ENCODE results near the gene GMCL2.

The GMCL2 gene

GRCh38 chr5:178192244-178192643, 5.1 kb upstream of the GMCL2 start:
- Mint-ChIP-seq H3K4me1 (ENCODE audit: low read depth) (peaks cover 12% of the 10 kb centered on the region), H3K27me3 (peaks cover 6% of the 10 kb centered on the region), H3K4me3 (no peak overlapping the region), H3K9me3 (no peaks in the 10 kb centered on the region), H3K36me3 (ENCODE audit: low read depth) (no peaks in the 10 kb centered on the region), H3K27ac (no peak overlapping the region)

- no peak overlapping the region for H3K27ac Mint-ChIP-seq
- peaks cover 6% of the 10 kb centered on the region for H3K27me3 Mint-ChIP-seq
- no peak overlapping the region for H3K4me3 Mint-ChIP-seq
- no peaks in the 10 kb centered on the region for H3K9me3 Mint-ChIP-seq
- no peaks in the 10 kb centered on the region for H3K36me3 Mint-ChIP-seq (ENCODE audit: low read depth)
- peaks cover 12% of the 10 kb centered on the region for H3K4me1 Mint-ChIP-seq (ENCODE audit: low read depth)
Observed at GRCh38 chr5:178191661-178192060, 4.5 kb upstream of the GMCL2 start.

DNA sequence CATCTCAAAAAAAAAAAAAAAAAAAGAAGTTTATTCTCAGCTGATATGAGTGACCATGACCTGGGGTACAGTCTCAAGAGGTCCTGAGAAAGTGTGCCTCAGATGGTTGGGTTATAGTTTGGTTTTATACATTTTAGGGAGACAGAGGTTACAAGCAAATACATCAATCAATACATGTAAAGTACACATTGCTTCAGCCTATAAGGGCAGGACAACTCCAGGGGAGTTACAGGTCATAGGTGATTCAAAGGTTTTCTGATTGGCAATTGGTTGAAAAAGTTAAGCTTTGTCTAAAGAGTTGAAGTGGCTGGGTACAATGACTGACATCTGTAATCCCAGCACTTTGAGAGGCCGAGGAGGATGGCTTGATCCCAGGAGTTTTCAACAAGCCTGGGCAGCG, 2.3 kb upstream of the GMCL2 start:
- Mint-ChIP-seq H3K27me3 (peaks cover 6% of the 10 kb centered on the region), H3K4me3 (no peak overlapping the region), H3K36me3 (ENCODE audit: low read depth) (no peaks in the 10 kb centered on the region), H3K4me1 (ENCODE audit: low read depth) (peaks cover 12% of the 10 kb centered on the region), H3K27ac (no peak overlapping the region), H3K9me3 (no peaks in the 10 kb centered on the region)

DNA sequence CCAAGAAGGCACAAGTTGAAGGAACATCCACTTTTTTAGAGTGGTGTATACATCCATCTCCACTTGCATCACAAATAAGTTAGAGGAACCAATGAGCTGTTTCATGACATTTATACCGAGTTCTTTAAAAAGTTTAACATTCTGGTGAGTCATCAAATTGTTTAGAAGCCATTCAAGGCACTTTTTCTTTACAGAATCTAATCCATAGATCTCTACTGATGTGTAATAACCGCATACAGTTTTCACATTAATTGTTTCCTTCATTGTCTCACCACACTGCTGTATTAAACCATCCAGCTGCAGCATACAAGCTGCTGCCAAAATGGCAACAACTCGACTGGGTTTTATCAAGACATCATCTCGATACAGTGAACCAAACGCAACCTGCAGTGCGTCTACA, 744 bp downstream of the GMCL2 start:
- peaks cover 7% of the 10 kb centered on the region for H3K4me1 Mint-ChIP-seq (ENCODE audit: low read depth)
- H3K4me3 Mint-ChIP-seq = no peak overlapping the region
- no peaks in the 10 kb centered on the region for H3K9me3 Mint-ChIP-seq
- no peak overlapping the region for H3K27ac Mint-ChIP-seq
- H3K27me3 Mint-ChIP-seq = no peaks in the 10 kb centered on the region
- H3K36me3 Mint-ChIP-seq (ENCODE audit: low read depth) = no peaks in the 10 kb centered on the region

DNA sequence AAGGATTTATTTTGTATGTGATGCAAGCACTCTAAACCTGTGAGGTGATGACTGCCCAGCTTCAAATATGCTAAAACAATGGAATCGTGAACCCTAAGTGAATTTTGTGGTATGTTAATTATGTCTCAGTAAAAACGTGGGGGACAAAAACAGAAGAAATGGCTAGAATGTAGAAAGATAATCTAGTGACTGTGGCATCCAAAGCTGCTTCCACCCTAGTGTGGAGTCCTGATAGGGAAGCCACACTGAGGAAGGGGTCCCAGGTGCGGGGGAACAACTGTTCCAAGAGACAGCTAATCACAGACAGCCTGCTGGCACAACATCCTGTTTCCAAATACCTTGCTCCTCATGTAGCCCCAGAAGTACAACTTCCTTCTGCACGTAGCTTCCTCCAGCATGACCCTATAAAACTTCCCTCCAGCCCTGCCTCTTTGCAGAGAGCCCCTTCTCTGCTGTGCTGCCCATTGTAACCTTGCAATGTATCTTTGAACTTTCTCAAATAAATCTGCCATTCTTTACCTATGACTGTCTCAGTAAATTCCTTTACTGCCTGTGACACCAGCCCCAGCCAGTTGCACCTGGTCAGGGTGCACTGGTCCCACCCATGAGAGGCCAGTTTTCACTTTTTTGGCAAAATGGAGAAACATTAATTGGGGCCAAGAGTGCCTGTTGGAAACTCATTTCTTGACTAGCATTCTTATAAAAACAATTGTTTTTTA, 4.9 kb downstream of the GMCL2 start:
- Mint-ChIP-seq H3K4me3 (no peak overlapping the region), H3K36me3 (ENCODE audit: low read depth) (no peaks in the 10 kb centered on the region), H3K9me3 (no peaks in the 10 kb centered on the region), H3K27ac (no peak overlapping the region), H3K4me1 (ENCODE audit: low read depth) (peaks cover 7% of the 10 kb centered on the region), H3K27me3 (peaks cover 3% of the 10 kb centered on the region)

GRCh38 chr5:178180141-178180863, 6.9 kb downstream of the GMCL2 start:
- H3K4me1 Mint-ChIP-seq (ENCODE audit: low read depth) = peaks cover 7% of the 10 kb centered on the region
- H3K27me3 Mint-ChIP-seq = peaks cover 3% of the 10 kb centered on the region
- no peak overlapping the region for H3K27ac Mint-ChIP-seq
- no peak overlapping the region for H3K4me3 Mint-ChIP-seq
- no peaks in the 10 kb centered on the region for H3K9me3 Mint-ChIP-seq
- no peaks in the 10 kb centered on the region for H3K36me3 Mint-ChIP-seq (ENCODE audit: low read depth)

GRCh38 chr5:178177569-178177968, 9.6 kb downstream of the GMCL2 start:
- Mint-ChIP-seq H3K4me3 (no peak overlapping the region), H3K27me3 (peaks cover 3% of the 10 kb centered on the region), H3K4me1 (ENCODE audit: low read depth) (peaks cover 7% of the 10 kb centered on the region), H3K36me3 (ENCODE audit: low read depth) (no peaks in the 10 kb centered on the region), H3K9me3 (no peaks in the 10 kb centered on the region), H3K27ac (no peak overlapping the region)

DNA sequence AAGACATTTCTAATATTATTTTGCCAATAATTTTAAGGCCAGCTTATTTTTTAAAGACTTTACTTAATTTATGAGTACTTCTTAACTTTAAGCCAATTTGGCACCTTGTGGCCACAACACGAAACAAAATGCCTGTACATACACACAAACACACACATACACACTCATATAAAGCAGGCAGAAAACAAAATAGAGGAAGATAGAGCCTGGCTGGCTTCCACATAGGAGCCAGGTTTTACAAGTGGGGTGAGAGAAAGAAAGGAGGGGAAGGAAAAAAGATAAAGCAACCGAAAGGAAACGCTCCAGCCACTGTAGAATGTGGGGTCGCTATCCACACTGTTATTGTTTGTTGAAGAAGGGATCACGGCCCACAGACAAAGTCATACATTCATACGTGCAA, 10.4 kb downstream of the GMCL2 start:
- no peaks in the 10 kb centered on the region for H3K36me3 Mint-ChIP-seq (ENCODE audit: low read depth)
- H3K4me3 Mint-ChIP-seq = no peak overlapping the region
- no peaks in the 10 kb centered on the region for H3K4me1 Mint-ChIP-seq (ENCODE audit: low read depth)

GRCh38 chr5:178174456-178174855, 12.7 kb downstream of the GMCL2 start:
- Mint-ChIP-seq H3K4me1 (ENCODE audit: low read depth) (no peaks in the 10 kb centered on the region), H3K27ac (no peak overlapping the region), H3K27me3 (no peaks in the 10 kb centered on the region), H3K9me3 (no peaks in the 10 kb centered on the region), H3K4me3 (no peak overlapping the region), H3K36me3 (ENCODE audit: low read depth) (no peaks in the 10 kb centered on the region)

More for the DNA sequence above, 10.4 kb downstream of the GMCL2 start:
- no peaks in the 10 kb centered on the region for H3K9me3 Mint-ChIP-seq
- peaks cover 3% of the 10 kb centered on the region for H3K27me3 Mint-ChIP-seq
- no peak overlapping the region for H3K27ac Mint-ChIP-seq

- no peaks in the 10 kb centered on the region for H3K36me3 Mint-ChIP-seq (ENCODE audit: low read depth)
- H3K27ac Mint-ChIP-seq = no peak overlapping the region
- no peaks in the 10 kb centered on the region for H3K27me3 Mint-ChIP-seq
- no peaks in the 10 kb centered on the region for H3K9me3 Mint-ChIP-seq
- H3K4me1 Mint-ChIP-seq (ENCODE audit: low read depth) = no peaks in the 10 kb centered on the region
- H3K4me3 Mint-ChIP-seq = no peak overlapping the region
Observed at GRCh38 chr5:178170455-178170854, 16.7 kb downstream of the GMCL2 start.

DNA sequence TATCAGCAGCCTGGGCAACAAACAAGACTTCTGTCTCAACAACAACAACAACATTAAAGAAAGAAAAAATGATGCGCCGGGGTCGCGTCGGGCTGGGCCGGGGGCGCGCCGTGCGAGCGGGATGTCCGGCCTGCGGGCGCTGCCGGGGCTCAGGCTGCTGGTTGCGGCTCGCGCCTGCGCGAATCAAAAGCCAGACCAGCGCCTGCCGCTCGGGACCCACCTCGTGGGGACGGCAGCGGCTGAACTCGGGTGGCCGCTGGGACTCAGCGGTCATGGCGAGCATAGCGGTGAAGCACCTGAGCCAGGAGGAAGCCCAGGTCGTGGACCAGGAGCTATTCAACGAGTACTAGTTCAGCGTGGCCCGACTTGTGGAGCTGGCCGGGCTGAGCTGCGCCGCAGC, 21.6 kb downstream of the GMCL2 start:
- Mint-ChIP-seq H3K4me3 (no peak overlapping the region), H3K4me1 (ENCODE audit: low read depth) (peaks cover 8% of the 10 kb centered on the region), H3K36me3 (ENCODE audit: low read depth) (no peaks in the 10 kb centered on the region), H3K27ac (no peak overlapping the region), H3K27me3 (peaks cover 6% of the 10 kb centered on the region), H3K9me3 (no peaks in the 10 kb centered on the region)

DNA sequence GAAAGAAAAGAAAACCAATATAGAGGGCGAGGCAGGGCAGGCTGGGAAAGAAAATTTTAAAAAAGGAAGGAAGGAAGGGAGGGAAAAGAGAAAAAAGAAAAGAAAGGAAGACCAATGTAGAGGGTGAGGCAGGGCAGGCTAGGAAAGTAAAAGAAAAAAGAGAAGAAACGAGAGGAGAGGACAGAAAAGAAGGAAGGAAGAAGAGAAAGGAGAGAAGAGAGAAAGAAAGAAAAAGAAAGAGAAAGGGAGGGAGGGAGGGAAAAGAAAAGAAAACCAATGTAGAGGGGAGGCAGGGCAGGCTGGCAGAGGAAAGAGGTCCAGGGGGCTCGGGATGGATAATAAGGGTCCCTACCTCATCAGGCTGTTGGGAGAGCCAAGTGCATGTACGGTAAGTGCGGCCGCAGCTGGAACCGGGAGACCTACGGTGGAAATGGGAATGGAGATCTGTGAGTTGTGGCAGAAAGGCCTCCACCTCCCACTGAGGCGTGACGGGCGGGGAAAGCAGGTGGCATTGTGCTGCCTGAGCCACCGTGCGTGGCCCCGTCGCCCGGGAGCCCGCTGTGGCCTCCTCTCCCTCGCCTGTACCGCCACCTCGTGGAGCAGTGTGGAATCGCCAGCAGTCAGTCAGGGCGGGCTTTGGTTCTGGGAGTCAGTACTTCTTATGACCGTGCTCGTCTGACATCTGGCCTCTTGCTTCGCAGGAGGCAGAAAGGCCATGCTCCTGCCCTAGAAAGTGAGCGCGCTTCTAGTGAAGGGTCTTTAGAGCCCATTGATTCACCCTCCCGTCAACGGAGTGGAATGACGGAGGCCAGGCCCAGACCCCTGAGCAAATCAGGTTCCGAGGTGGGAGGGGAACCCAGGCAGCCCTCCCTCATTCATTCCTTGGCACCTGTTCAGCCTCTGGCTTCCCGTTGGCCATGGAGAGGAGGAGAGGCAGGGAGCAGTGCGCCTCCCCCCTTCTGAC, 23.1 kb downstream of the GMCL2 start:
- H3K36me3 Mint-ChIP-seq (ENCODE audit: low read depth) = no peaks in the 10 kb centered on the region
- H3K9me3 Mint-ChIP-seq = no peaks in the 10 kb centered on the region
- peaks cover 8% of the 10 kb centered on the region for H3K4me1 Mint-ChIP-seq (ENCODE audit: low read depth)
- H3K27ac Mint-ChIP-seq = no peak overlapping the region
- H3K27me3 Mint-ChIP-seq = peaks cover 6% of the 10 kb centered on the region
- peak overlapping the region; percentile 23 for H3K4me3 Mint-ChIP-seq

DNA sequence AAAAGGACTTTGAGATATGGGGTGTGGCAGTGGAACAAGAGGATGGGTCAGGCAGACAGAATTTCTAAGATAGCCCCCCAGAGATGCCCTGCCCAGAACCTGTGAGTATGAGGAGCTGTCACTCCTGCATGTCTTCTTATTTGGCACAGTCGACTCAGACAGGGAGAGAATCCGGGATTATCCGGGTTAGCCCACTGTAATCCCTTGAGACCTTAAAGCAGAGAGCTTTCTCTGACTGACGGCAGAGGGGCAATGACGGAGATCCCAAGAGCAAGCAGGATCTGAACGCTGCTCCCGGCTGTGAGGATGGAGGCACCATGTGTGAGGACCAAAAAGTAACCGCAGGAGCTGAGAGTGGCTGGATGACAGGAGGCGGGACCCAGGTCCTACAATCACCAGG, 24.7 kb downstream of the GMCL2 start:
- Mint-ChIP-seq H3K27me3 (peaks cover 6% of the 10 kb centered on the region), H3K36me3 (ENCODE audit: low read depth) (no peaks in the 10 kb centered on the region), H3K9me3 (no peaks in the 10 kb centered on the region), H3K4me3 (no peak overlapping the region), H3K27ac (no peak overlapping the region), H3K4me1 (ENCODE audit: low read depth) (peaks cover 8% of the 10 kb centered on the region)

- peaks cover 9% of the 10 kb centered on the region for H3K4me1 Mint-ChIP-seq (ENCODE audit: low read depth)
- H3K9me3 Mint-ChIP-seq = no peaks in the 10 kb centered on the region
- no peak overlapping the region for H3K27ac Mint-ChIP-seq
- peaks cover 6% of the 10 kb centered on the region for H3K27me3 Mint-ChIP-seq
- no peaks in the 10 kb centered on the region for H3K36me3 Mint-ChIP-seq (ENCODE audit: low read depth)
- no peak overlapping the region for H3K4me3 Mint-ChIP-seq
Observed at GRCh38 chr5:178160176-178160575, 27.0 kb downstream of the GMCL2 start.

GRCh38 chr5:178155065-178155464, 32.1 kb downstream of the GMCL2 start:
- Mint-ChIP-seq H3K4me1 (ENCODE audit: low read depth) (peaks cover 46% of the 10 kb centered on the region), H3K27me3 (no peaks in the 10 kb centered on the region), H3K36me3 (ENCODE audit: low read depth) (peaks cover 26% of the 10 kb centered on the region), H3K27ac (no peak overlapping the region), H3K9me3 (no peaks in the 10 kb centered on the region), H3K4me3 (peak overlapping the region; percentile 20)

Data from stimulated activated naive CD8-positive, alpha-beta T cell treated with anti-CD3 and anti-CD28 coated beads, Interleukin-15, Interleukin-2, amounts not matched to agents 100 ng/mL and 50 ng/mL, for 24 hours (primary cell).